Right lobe of liver (tissue), 4 donors: Measurements from ENCODE around the gene ATAD2B.

Experiments used
- POLR2A ChIP-seq: fragments of 450-650 bp; IDR thresholded peaks from one replicate; pipeline ENCODE4 v1.6.1; 2017; ENCODE audit warnings: antibody characterized with exemption, mild to moderate bottlenecking
- TF ChIP-seq, protein P1 (sequence below), 4 donors: fragments of 200-600 bp in 3 of 4; fragments of 450-650 bp in 1 of 4; IDR thresholded peaks; one replicate each; pipeline versions ENCODE4 v1.5.1 to v1.8.0; 2016 to 2022; ENCODE audit warnings: antibody characterized with exemption in 4 of 4, mild to moderate bottlenecking in 2 of 4
- donor health status: DM: no; HTN: no; CAD: no.
- donor health status: DM: no; HTN: no; CAD: no.
- donor health status: DM: no; HTN: yes; CAD: no.

DNA sequence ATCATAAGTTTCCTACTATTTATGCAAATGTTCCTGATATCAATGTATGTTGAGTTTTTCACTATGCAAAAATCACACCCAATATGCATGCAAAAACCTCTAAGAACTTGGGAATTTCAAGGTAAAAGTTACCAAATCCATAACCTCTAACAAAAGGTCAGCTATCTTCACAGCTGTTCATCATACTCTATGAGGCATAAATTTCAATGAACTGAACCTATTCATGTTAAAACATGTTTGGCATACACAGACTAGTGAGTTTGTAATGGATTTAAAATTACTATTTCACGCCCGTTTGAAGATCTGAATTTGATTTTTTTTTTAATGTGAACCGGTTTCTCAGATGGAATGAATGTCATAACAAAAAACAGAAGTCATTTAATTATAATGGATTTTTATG, 100.2 kb downstream of the ATAD2B start:
- TF ChIP-seq, protein P1, sequence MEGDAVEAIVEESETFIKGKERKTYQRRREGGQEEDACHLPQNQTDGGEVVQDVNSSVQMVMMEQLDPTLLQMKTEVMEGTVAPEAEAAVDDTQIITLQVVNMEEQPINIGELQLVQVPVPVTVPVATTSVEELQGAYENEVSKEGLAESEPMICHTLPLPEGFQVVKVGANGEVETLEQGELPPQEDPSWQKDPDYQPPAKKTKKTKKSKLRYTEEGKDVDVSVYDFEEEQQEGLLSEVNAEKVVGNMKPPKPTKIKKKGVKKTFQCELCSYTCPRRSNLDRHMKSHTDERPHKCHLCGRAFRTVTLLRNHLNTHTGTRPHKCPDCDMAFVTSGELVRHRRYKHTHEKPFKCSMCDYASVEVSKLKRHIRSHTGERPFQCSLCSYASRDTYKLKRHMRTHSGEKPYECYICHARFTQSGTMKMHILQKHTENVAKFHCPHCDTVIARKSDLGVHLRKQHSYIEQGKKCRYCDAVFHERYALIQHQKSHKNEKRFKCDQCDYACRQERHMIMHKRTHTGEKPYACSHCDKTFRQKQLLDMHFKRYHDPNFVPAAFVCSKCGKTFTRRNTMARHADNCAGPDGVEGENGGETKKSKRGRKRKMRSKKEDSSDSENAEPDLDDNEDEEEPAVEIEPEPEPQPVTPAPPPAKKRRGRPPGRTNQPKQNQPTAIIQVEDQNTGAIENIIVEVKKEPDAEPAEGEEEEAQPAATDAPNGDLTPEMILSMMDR (IDR thresholded peaks at IDR 0.05) = no peak
- TF ChIP-seq POLR2A = no peak
